Upper lobe of left lung (tissue), 6 donors: ENCODE measurements around the gene TRIM41. TPM values are rescaled to one million over a fixed set of nuclear protein-coding genes. Genes with fewer than 3 reads are reported as not detected.
"Not testable (repeated sequence)": the region's sequence is repeated elsewhere in the genome, so short reads cannot be mapped to it uniquely, and the experiment has no call there.

Source experiments
- ATAC-seq, 2 donors: fragments of 200-7000 bp; cut with Tn5 transposase; one replicate each; pipeline ENCODE4 v1.9.1; 2022; ENCODE audit warnings: mild to moderate bottlenecking in 2 of 2, moderate library complexity in 2 of 2; ENCODE audit not compliant: low FRiP score in 2 of 2
- DNase-seq, 2 donors: peaks; one replicate each; pipeline ENCODE4 v3.0.0-alpha.2; 2019 to 2020
- H3K27ac ChIP-seq, 4 donors: fragments of 200-600 bp; sonication (generic); one replicate each; pipeline ENCODE4 v1.5.1; 2016 to 2019
- H3K27me3 ChIP-seq, 4 donors: fragments of 200-600 bp; sonication (generic); one replicate each; pipeline ENCODE4 v1.5.1; 2017 to 2019
- H3K36me3 ChIP-seq, 4 donors: fragments of 200-600 bp; sonication (generic); one replicate each; pipeline ENCODE4 v1.5.1; 2016 to 2019
- H3K4me1 ChIP-seq, 4 donors: fragments of 200-600 bp; sonication (generic); one replicate each; pipeline ENCODE4 v1.5.1; 2018 to 2019
- H3K4me3 ChIP-seq, 4 donors: fragments of 200-600 bp; sonication (generic); one replicate each; pipeline ENCODE4 v1.5.1; 2017 to 2019; ENCODE audit warnings: mild to moderate bottlenecking in 2 of 4, moderate library complexity in 1 of 4
- H3K9me3 ChIP-seq, 4 donors: fragments of 200-600 bp; sonication (generic); one replicate each; pipeline ENCODE4 v1.5.1; 2018 to 2019
- CTCF ChIP-seq, 6 experiments: fragments of 450-650 bp in 4 of 6; fragments of 200-600 bp in 2 of 6; sonication (generic) in 2 of 6; IDR thresholded peaks; one replicate each; pipeline ENCODE4 v1.5.1; 2016 to 2019; ENCODE audit warnings: antibody characterized with exemption in 6 of 6
- EP300 ChIP-seq, 4 donors: sonication (generic); formaldehyde crosslinking; IDR thresholded peaks; one replicate each; pipeline ENCODE4 v1.5.1; 2017; ENCODE audit warnings: antibody characterized with exemption in 4 of 4, control low read depth in 2 of 4
- POLR2A ChIP-seq, 4 donors: fragments of 450-650 bp; IDR thresholded peaks; one replicate each; pipeline ENCODE4 v1.5.1; 2016 to 2017; ENCODE audit warnings: antibody characterized with exemption in 4 of 4, mild to moderate bottlenecking in 2 of 4
- POLR2AphosphoS5 ChIP-seq, 2 donors: sonication (generic); formaldehyde crosslinking; IDR thresholded peaks; one replicate each; pipeline ENCODE4 v1.5.1; 2017; ENCODE audit warnings: antibody characterized with exemption in 2 of 2
- WGBS, 2 donors: methylation state at CpG; one replicate each; pipeline ENCODE4 v1.1.5; 2017 to 2018; 5-methylcytosine and 5-hydroxymethylcytosine counted together
- total RNA-seq, 6 donors: library from RNA; depleted of rRNA in 4 of 6; stranded (reverse); fragments of >200 nt in 4 of 6; gene quantifications; one replicate each; pipeline versions ENCODE4 v1.1.0 to v1.2.1, GENCODE V29; 2016 to 2021
- donor health status: DM: no; HTN: no; CAD: no; lungs with moderate emphysema.
- donor health status: DM: no; HTN: yes; CAD: no; lungs with severe emphysema.

TRIM41 gene
- total RNA-seq, 6 donors from 2014 or later: 14.4 to 75.4 (median 34.1) TPM

- peak overlapping the region; percentile 49 to 86 (median 78) for H3K27ac ChIP-seq
- WGBS, 2 donors: 14 to 17% methylated on average over 37 of the region's 37 CpGs
- DNase-seq: no peak
- peak overlapping the region in 3 of 4 donors; percentile 69 to 79 (median 72) for H3K4me3 ChIP-seq
- H3K27me3 ChIP-seq: peaks cover 0 to 9% (median 2%) of the 10 kb centered on the region in 4 donors
- ATAC-seq: peak in 1 of 2 donors; percentile 2
- no peaks in the 10 kb centered on the region for H3K9me3 ChIP-seq
- TF ChIP-seq CTCF (IDR thresholded peaks at IDR 0.05): no peak
- no peak for TF ChIP-seq POLR2AphosphoS5 (IDR thresholded peaks at IDR 0.05)
- peaks cover 26 to 44% (median 38%) of the 10 kb centered on the region in 4 donors for H3K4me1 ChIP-seq
- no peaks in the 10 kb centered on the region for H3K36me3 ChIP-seq
Observed at GRCh38 chr5:181205761-181206649, 17.1 kb upstream of the TRIM41 start.

DNA sequence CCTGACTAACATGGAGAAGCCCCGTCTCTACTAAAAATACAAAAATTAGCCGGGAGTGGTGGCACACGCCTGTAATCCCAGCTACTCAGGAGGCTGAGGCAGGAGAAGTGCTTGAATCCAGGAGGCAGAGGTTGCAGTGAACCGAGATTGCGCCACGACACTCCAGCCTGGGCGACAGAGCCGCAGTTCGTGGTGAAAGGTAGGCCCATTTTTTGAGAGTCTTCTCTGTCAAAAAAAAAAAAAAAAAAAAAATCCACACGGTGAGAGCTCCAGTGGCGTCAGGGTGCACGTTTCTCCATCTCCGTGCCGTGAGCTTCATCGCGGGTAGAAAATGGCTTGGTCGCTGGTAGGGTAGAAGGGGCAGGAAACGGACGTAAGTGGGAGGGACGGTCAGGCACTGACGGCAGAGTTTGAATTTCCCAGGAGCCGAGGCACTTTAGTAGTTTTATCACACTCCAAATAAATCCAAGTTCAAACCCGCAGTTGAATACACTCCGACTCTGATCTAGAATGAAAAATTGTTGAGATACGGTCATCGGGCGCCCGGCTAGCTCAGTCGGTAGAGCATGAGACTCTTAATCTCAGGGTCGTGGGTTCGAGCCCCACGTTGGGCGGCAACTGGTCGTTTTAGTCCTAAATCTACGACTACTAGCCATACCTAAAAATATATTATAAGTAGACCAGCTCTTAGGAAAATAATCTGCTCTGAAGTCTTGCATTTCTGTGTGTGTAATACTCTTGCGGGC, 15.7 kb upstream of the TRIM41 start:
- Histone ChIP-seq H3K27me3 (peaks cover 0 to 9% (median 2%) of the 10 kb centered on the region in 4 donors), H3K4me1 (peaks cover 26 to 44% (median 38%) of the 10 kb centered on the region in 4 donors), H3K4me3 (peak overlapping the region; percentile 34 to 79 (median 70)), H3K27ac (peak overlapping the region; percentile 71 to 83 (median 76)), H3K36me3 (no peaks in the 10 kb centered on the region), H3K9me3 (no peaks in the 10 kb centered on the region)
- TF ChIP-seq EP300 (IDR thresholded peaks at IDR 0.05) (no peak), POLR2AphosphoS5 (IDR thresholded peaks at IDR 0.05) (peak in 1 of 2 donors; percentile 22)
- peak in 1 of 2 donors; percentile 77 for DNase-seq
- ATAC-seq: peak; percentile 60 to 70
- WGBS, 2 donors: 1% methylated on average over 30 to 36 of the region's 36 CpGs

DNA sequence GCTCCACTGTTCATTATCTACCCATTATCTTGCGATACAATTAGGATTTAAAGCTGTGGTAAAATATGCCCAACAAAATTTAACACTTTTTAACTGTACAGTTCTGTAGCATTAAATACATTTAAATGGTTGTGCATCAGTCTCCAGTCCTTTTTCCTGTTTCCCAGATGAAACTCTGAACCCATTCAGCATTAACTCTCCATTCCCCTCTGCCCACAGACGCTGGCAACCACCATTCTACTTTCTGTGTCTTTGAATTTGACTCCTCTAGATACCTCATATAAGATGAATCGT, 15.2 kb upstream of the TRIM41 start:
- no peak for DNase-seq
- Histone ChIP-seq H3K4me3 (no peak overlapping the region), H3K9me3 (no peaks in the 10 kb centered on the region), H3K27me3 (peaks cover 0 to 9% (median 2%) of the 10 kb centered on the region in 4 donors), H3K4me1 (peaks cover 26 to 44% (median 37%) of the 10 kb centered on the region in 4 donors), H3K27ac (peak overlapping the region in 2 of 4 donors; percentile 78 to 83), H3K36me3 (no peaks in the 10 kb centered on the region)
- 43 to 52% methylated on average over 3 of the region's 3 CpGs for WGBS, 2 donors
- TF ChIP-seq POLR2AphosphoS5 (IDR thresholded peaks at IDR 0.05) (no peak), EP300 (IDR thresholded peaks at IDR 0.05) (no peak), CTCF (IDR thresholded peaks at IDR 0.05) (no peak), POLR2A (IDR thresholded peaks at IDR 0.05) (no peak)
- no peak for ATAC-seq

GRCh38 chr5:181209006-181209405, 14.1 kb upstream of the TRIM41 start:
- not testable (repeated sequence) for H3K36me3 ChIP-seq, DNase-seq, H3K27me3 ChIP-seq, H3K9me3 ChIP-seq, H3K27ac ChIP-seq, ATAC-seq, H3K4me3 ChIP-seq
- peaks cover 21 to 35% (median 28%) of the 10 kb centered on the region in 4 donors for H3K4me1 ChIP-seq
- 85 to 90% methylated on average over 24 of the region's 24 CpGs for WGBS, 2 donors

GRCh38 chr5:181210148-181210547, 12.9 kb upstream of the TRIM41 start:
- H3K27ac ChIP-seq, ATAC-seq, H3K4me3 ChIP-seq, H3K27me3 ChIP-seq, DNase-seq, H3K36me3 ChIP-seq, H3K9me3 ChIP-seq: not testable (repeated sequence)
- peaks cover 15 to 23% (median 17%) of the 10 kb centered on the region in 4 donors for H3K4me1 ChIP-seq
- WGBS, 2 donors: 69 to 87% methylated on average over 11 of the region's 11 CpGs

DNA sequence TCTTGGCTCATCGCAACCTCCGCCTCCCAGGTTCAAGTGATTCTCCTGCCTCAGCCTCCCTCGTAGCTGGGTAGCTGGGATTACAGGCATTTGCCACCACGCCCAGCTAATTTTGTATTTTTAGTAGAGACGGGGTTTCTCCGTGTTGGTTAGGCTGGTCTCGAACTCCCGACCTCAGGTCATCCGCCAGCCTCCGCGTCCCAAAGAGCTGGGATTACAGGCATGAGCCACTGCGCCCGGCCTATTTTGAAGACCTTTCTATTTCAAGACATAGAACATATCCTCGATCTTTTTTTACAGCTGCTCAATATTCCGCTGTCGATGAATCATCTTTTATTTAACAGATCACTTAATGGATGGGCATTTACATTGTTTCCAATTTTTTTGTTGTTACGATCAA, 12.4 kb upstream of the TRIM41 start:
- not testable (repeated sequence) for DNase-seq, H3K36me3 ChIP-seq, H3K27me3 ChIP-seq, H3K27ac ChIP-seq, H3K4me3 ChIP-seq, ATAC-seq, H3K9me3 ChIP-seq
- 83 to 88% methylated on average over 17 of the region's 17 CpGs for WGBS, 2 donors
- peaks cover 10 to 18% (median 12%) of the 10 kb centered on the region in 4 donors for H3K4me1 ChIP-seq
